Measurements from ENCODE around the gene SYNJ1.

DNA sequence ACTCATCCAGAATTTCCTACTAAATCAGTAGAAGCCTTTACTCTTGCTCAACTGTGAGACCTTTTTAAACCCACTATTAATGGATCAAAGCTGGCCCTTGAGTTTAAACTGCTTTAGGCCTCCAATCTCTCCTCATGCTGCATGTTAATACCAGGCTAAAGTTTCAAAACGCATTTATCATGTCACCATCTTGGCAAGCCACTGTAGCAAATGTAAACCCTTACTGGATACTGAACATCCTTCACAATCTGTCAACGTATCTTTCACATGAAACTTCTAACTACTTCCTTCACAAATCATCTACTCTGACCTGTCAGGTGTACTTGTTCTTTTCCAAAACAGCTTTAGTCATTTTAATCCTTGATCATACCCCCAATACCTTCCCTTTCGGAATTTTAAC, 40.7 kb upstream of the SYNJ1 start:
- TF ChIP-seq EZH2phosphoT487 (IDR thresholded peaks at IDR 0.05; ENCODE audit: borderline replicate concordance, low read length) = no peak
- TF ChIP-seq, protein P1, sequence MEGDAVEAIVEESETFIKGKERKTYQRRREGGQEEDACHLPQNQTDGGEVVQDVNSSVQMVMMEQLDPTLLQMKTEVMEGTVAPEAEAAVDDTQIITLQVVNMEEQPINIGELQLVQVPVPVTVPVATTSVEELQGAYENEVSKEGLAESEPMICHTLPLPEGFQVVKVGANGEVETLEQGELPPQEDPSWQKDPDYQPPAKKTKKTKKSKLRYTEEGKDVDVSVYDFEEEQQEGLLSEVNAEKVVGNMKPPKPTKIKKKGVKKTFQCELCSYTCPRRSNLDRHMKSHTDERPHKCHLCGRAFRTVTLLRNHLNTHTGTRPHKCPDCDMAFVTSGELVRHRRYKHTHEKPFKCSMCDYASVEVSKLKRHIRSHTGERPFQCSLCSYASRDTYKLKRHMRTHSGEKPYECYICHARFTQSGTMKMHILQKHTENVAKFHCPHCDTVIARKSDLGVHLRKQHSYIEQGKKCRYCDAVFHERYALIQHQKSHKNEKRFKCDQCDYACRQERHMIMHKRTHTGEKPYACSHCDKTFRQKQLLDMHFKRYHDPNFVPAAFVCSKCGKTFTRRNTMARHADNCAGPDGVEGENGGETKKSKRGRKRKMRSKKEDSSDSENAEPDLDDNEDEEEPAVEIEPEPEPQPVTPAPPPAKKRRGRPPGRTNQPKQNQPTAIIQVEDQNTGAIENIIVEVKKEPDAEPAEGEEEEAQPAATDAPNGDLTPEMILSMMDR (IDR thresholded peaks at IDR 0.05; ENCODE audit: low read depth, low read length, poor library complexity, severe bottlenecking) = no peak
